Kidney (tissue), 14 donors: ENCODE measurements around the gene GOLT1B. TPM values are rescaled to one million over a fixed set of nuclear protein-coding genes. Genes with fewer than 3 reads are reported as not detected.

ENCODE experiments used
- DNase-seq, 5 donors: peaks; one replicate each; pipeline ENCODE4 v3.0.0-alpha.2; 2013 to 2020
- FAIRE-seq: peaks from 2 replicates; lab custom pipeline; 2012; peaks lifted over from hg19 to GRCh38; lab: Jason Lieb, UNC
- H3K27ac ChIP-seq, 2 donors: one replicate each; pipeline ENCODE4 v1.7.0; 2013; ENCODE audit warnings: low read depth in 2 of 2, low read length in 2 of 2, inconsistent platforms in 1 of 2
- H3K27me3 ChIP-seq: one replicate; pipeline ENCODE4 v1.7.1; 2013; ENCODE audit warnings: low read length, inconsistent platforms; ENCODE audit not compliant: control insufficient read depth, insufficient read depth
- H3K36me3 ChIP-seq, 3 donors: one replicate each; pipeline versions ENCODE4 v1.7.0 to v1.7.1; 2013; ENCODE audit warnings: low read length in 3 of 3, control low read depth in 1 of 3, inconsistent platforms in 1 of 3; ENCODE audit not compliant: insufficient read depth in 3 of 3, control insufficient read depth in 2 of 3
- H3K4me1 ChIP-seq, 3 donors: one replicate each; pipeline versions ENCODE4 v1.7.0 to v1.7.1; 2013; ENCODE audit warnings: low read length in 3 of 3, inconsistent platforms in 1 of 3, low read depth in 1 of 3; ENCODE audit not compliant: control insufficient read depth in 2 of 3, insufficient read depth in 2 of 3
- H3K4me3 ChIP-seq, 3 donors: one replicate each; pipeline versions ENCODE4 v1.7.0 to v1.8.1; 2013; ENCODE audit warnings: low read length in 3 of 3, control low read depth in 1 of 3, inconsistent platforms in 1 of 3
- H3K9ac ChIP-seq, 3 donors: one replicate each; pipeline versions ENCODE4 v1.7.0 to v1.7.1; 2013; ENCODE audit warnings: low read length in 3 of 3, control low read depth in 1 of 3, inconsistent platforms in 1 of 3
- H3K9me3 ChIP-seq, 3 donors: one replicate each; pipeline versions ENCODE4 v1.7.0 to v1.7.1; 2013; ENCODE audit warnings: low read length in 3 of 3, control low read depth in 1 of 3, inconsistent platforms in 1 of 3; ENCODE audit not compliant: control insufficient read depth in 2 of 3, insufficient read depth in 1 of 3
- CTCF ChIP-seq: IDR thresholded peaks from 3 replicates; pipeline ENCODE4 v1.5.1; 2012; ENCODE audit warnings: mild to moderate bottlenecking, moderate library complexity, borderline replicate concordance; ENCODE audit not compliant: insufficient read depth; ENCODE audit errors: extremely low read depth
- intact Hi-C: fragments of 100-400 bp; cut with DNase I; formaldehyde crosslinking; loops from one replicate; pipeline ENCODE4 v1.11.1; 2022
- polyA plus RNA-seq: library from polyadenylated mRNA; stranded (reverse); fragments of 350-450 nt; fragmentation: Illumina TruSeq; extraction: RNeasy Lipid Tissue Mini Kit (QIAGEN cat#74804); gene quantifications from one replicate; pipeline ENCODE4 v1.2.3, GENCODE V29; 2014; ENCODE audit warnings: low read depth, low replicate concordance; ENCODE audit not compliant: insufficient read depth
- total RNA-seq: library from RNA; stranded (reverse); fragmentation: NEBNext Ultra II Directional; extraction: Animal tissue kit (Norgen Biotek cat#: 25700); gene quantifications from one replicate; pipeline ENCODE4 v1.2.1, GENCODE V29; 2021
- donor health status: control.
- donor health status: control.
- donor health status: control.
- donor health status: control.
- donor health status: control.
- donor health status: DM: yes; HTN: yes; CAD: no.
- donor health status: Normal renal cell carcinoma (clear cell type).

GOLT1B gene
- total and polyA plus RNA-seq, 2 donors from 2014 or later: 15.7 to 28.9 TPM

- H3K27me3 ChIP-seq: no peaks in the 10 kb centered on the region
- no peaks in the 10 kb centered on the region for H3K9me3 ChIP-seq
- H3K4me3 ChIP-seq: no peak overlapping the region
- DNase-seq: no peak
- no peak overlapping the region for H3K9ac ChIP-seq
- H3K36me3 ChIP-seq: peaks cover 2 to 7% (median 6%) of the 10 kb centered on the region in 3 donors
- no peak for TF ChIP-seq CTCF
- no peak for FAIRE-seq
- no peak overlapping the region for H3K27ac ChIP-seq
- H3K4me1 ChIP-seq: peaks cover 0 to 5% (median 3%) of the 10 kb centered on the region in 3 donors
- intact Hi-C loops: no loop called here
These were observed 6.3 kb downstream of the GOLT1B start for GRCh38 chr12:21507849-21508248.

- DNase-seq: no peak
- no peaks in the 10 kb centered on the region for H3K4me1 ChIP-seq
- H3K27me3 ChIP-seq: no peaks in the 10 kb centered on the region
- no peak for FAIRE-seq
- no peaks in the 10 kb centered on the region for H3K9me3 ChIP-seq
- no peak overlapping the region for H3K4me3 ChIP-seq
- peaks cover 2 to 11% (median 9%) of the 10 kb centered on the region in 3 donors for H3K36me3 ChIP-seq
- no peak overlapping the region for H3K27ac ChIP-seq
- no peak overlapping the region for H3K9ac ChIP-seq
- no peak for TF ChIP-seq CTCF
- intact Hi-C loops: no loop called here
These were observed 8.2 kb downstream of the GOLT1B start for GRCh38 chr12:21509768-21510167.

GRCh38 chr12:21516281-21516680, 14.7 kb downstream of the GOLT1B start:
- DNase-seq: no peak

More at GRCh38 chr12:21516281-21516680, 14.7 kb downstream of the GOLT1B start:
- Histone ChIP-seq H3K27ac (no peak overlapping the region), H3K27me3 (no peaks in the 10 kb centered on the region), H3K9ac (no peak overlapping the region), H3K4me1 (no peaks in the 10 kb centered on the region), H3K9me3 (no peaks in the 10 kb centered on the region), H3K4me3 (no peak overlapping the region), H3K36me3 (peaks cover 0 to 19% (median 2%) of the 10 kb centered on the region in 3 donors)
- FAIRE-seq: no peak
- no peak for TF ChIP-seq CTCF
- intact Hi-C loops: no loop called here
